OCI-LY1 (cell line): ENCODE data around the gene USH2A.

Source experiments
- H2AFZ ChIP-seq: fragments of 200-600 bp; sonication (generic), shearing (Covaris generic); 2 replicates; pipeline ENCODE4 v1.6.0; 2014; ENCODE audit warnings: antibody characterized with exemption, mild to moderate bottlenecking, low read length
- H3F3A ChIP-seq: fragments of 200-600 bp; sonication (generic), shearing (Covaris generic); 2 replicates; pipeline ENCODE4 v1.6.0; 2014; ENCODE audit warnings: mild to moderate bottlenecking, antibody characterized with exemption, low read length, moderate library complexity; ENCODE audit not compliant: insufficient read depth
- H3K27ac ChIP-seq: fragments of 200-600 bp; sonication (generic); 2 replicates; pipeline ENCODE4 v1.5.1; 2014; ENCODE audit warnings: low read length, mixed run types, mild to moderate bottlenecking, low read depth; ENCODE audit not compliant: poor library complexity, severe bottlenecking
- H3K27me3 ChIP-seq: fragments of 200-600 bp; sonication (generic); 2 replicates; pipeline ENCODE4 v1.6.0; 2014; ENCODE audit warnings: antibody characterized with exemption, mild to moderate bottlenecking, low read length, moderate library complexity; ENCODE audit not compliant: insufficient read depth
- H3K36me3 ChIP-seq: fragments of 200-600 bp; sonication (generic); 2 replicates; pipeline ENCODE4 v1.6.1; 2014; ENCODE audit warnings: mild to moderate bottlenecking, antibody characterized with exemption, low read length, moderate library complexity, mixed read lengths; ENCODE audit not compliant: insufficient read depth
- H3K4me1 ChIP-seq: fragments of 200-600 bp; sonication (generic); 2 replicates; pipeline ENCODE4 v1.5.1; 2014; ENCODE audit warnings: mild to moderate bottlenecking, low read length, moderate library complexity; ENCODE audit not compliant: insufficient read depth, severe bottlenecking
- H3K4me2 ChIP-seq: fragments of 200-600 bp; sonication (generic), shearing (Covaris generic); 2 replicates; pipeline ENCODE4 v1.6.1; 2014; ENCODE audit warnings: low read length
- H3K4me3 ChIP-seq: fragments of 200-600 bp; sonication (generic); 2 replicates; pipeline ENCODE4 v1.5.1; 2014; ENCODE audit warnings: low read length, low read depth, mild to moderate bottlenecking, mixed read lengths; ENCODE audit not compliant: poor library complexity, severe bottlenecking
- H3K79me2 ChIP-seq: fragments of 200-600 bp; shearing (Covaris generic); 2 replicates; pipeline ENCODE4 v1.6.1; 2016; ENCODE audit warnings: mixed run types, low read length, mixed read lengths; ENCODE audit not compliant: insufficient read depth
- H3K9ac ChIP-seq: fragments of 200-600 bp; sonication (generic), shearing (Covaris generic); 2 replicates; pipeline ENCODE4 v1.6.1; 2014; ENCODE audit warnings: mild to moderate bottlenecking, low read length, mixed read lengths
- H3K9me2 ChIP-seq: fragments of 200-600 bp; sonication (generic), shearing (Covaris generic); 2 replicates; pipeline ENCODE4 v1.6.1; 2014; ENCODE audit warnings: low read depth, mild to moderate bottlenecking, low read length, mixed read lengths
- H3K9me3 ChIP-seq: fragments of 200-600 bp; shearing (Covaris generic); 2 replicates; pipeline ENCODE4 v1.6.1; 2014; ENCODE audit warnings: low read length, mixed read lengths
- H4K20me1 ChIP-seq: fragments of 200-600 bp; sonication (generic), shearing (Covaris generic); 2 replicates; pipeline ENCODE4 v1.6.0; 2016; ENCODE audit warnings: mild to moderate bottlenecking, low read length; ENCODE audit not compliant: insufficient read depth
- EZH2 ChIP-seq: fragments of 200-600 bp; sonication (generic), shearing (Covaris generic); IDR thresholded peaks from 2 replicates; pipeline ENCODE4 v1.8.0; 2017; ENCODE audit warnings: borderline replicate concordance, mixed run types, mild to moderate bottlenecking, antibody characterized with exemption, low read length, moderate library complexity, mixed read lengths
- TF ChIP-seq, protein P1 (sequence below): fragments of 200-600 bp; sonication (generic), shearing (Covaris generic); IDR thresholded peaks from 2 replicates; pipeline ENCODE4 v1.5.1; 2017; ENCODE audit warnings: mild to moderate bottlenecking, antibody characterized with exemption, low read length, moderate library complexity, mixed read lengths

The USH2A gene

GRCh38 chr1:216183007-216183406 is 240.2 kb downstream of the USH2A start:
- Histone ChIP-seq H3K9ac (no peak overlapping the region), H3K27me3 (no peaks in the 10 kb centered on the region), H3K36me3 (no peaks in the 10 kb centered on the region), H2AFZ (no peak overlapping the region), H3K79me2 (no peaks in the 10 kb centered on the region), H3K4me3 (no peak overlapping the region), H3K9me3 (no peaks in the 10 kb centered on the region), H3K9me2 (no peaks in the 10 kb centered on the region), H3K27ac (no peak overlapping the region), H3K4me2 (no peak overlapping the region), H3F3A (no peaks in the 10 kb centered on the region), H3K4me1 (no peaks in the 10 kb centered on the region), H4K20me1 (no peaks in the 10 kb centered on the region)
- TF ChIP-seq EZH2, result no peak
- TF ChIP-seq, protein P1, sequence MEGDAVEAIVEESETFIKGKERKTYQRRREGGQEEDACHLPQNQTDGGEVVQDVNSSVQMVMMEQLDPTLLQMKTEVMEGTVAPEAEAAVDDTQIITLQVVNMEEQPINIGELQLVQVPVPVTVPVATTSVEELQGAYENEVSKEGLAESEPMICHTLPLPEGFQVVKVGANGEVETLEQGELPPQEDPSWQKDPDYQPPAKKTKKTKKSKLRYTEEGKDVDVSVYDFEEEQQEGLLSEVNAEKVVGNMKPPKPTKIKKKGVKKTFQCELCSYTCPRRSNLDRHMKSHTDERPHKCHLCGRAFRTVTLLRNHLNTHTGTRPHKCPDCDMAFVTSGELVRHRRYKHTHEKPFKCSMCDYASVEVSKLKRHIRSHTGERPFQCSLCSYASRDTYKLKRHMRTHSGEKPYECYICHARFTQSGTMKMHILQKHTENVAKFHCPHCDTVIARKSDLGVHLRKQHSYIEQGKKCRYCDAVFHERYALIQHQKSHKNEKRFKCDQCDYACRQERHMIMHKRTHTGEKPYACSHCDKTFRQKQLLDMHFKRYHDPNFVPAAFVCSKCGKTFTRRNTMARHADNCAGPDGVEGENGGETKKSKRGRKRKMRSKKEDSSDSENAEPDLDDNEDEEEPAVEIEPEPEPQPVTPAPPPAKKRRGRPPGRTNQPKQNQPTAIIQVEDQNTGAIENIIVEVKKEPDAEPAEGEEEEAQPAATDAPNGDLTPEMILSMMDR, result no peak

DNA sequence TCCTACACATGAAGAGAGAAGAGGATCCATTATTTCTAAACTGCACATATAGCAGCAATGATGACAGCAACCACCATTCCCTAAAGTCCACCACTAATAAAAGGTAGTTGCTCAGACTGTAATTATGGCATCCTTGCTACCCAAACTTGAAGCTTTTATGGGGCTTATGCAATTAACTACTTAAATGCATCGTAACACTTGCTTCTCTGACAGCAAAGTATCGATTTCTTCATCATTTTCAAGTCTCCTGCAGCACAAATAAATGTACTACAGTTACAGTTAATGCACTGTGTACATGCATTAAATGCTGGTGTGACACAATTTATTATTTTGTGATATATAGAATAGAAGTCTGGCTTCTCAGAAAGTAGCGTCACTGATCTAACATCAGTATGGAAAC is 241.7 kb downstream of the USH2A start:
- Histone ChIP-seq H2AFZ (no peak overlapping the region), H3K9me2 (no peaks in the 10 kb centered on the region), H3K27me3 (no peaks in the 10 kb centered on the region), H3K4me1 (no peaks in the 10 kb centered on the region), H3K9ac (no peak overlapping the region), H3F3A (no peaks in the 10 kb centered on the region), H3K36me3 (no peaks in the 10 kb centered on the region), H3K4me2 (no peak overlapping the region), H3K4me3 (no peak overlapping the region), H3K79me2 (no peaks in the 10 kb centered on the region), H4K20me1 (no peaks in the 10 kb centered on the region), H3K27ac (no peak overlapping the region), H3K9me3 (no peaks in the 10 kb centered on the region)
- TF ChIP-seq, protein P1, result no peak

DNA sequence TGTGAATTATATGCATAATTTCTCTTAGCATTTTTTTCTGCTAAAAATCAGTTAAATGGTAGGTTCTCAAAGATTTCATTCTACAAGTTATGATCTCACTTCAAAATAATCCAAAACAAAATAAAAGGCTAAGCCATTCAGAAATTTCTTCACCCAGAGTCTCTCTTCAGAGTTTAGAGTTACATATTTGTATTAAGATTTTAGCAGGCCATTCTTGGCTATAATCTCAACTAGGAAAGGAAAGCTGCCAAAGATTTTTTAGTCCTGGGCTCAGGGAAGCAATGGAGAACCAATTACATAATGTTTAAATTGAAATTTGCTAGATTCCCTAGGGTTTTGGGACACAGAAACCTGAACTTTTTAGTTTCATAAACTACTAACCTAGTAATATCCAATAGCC is 245.0 kb downstream of the USH2A start:
- Histone ChIP-seq H3K27me3 (no peaks in the 10 kb centered on the region), H3K79me2 (no peaks in the 10 kb centered on the region)

More for the DNA sequence above, 245.0 kb downstream of the USH2A start:
- no peak overlapping the region for H3K4me3 ChIP-seq
- no peaks in the 10 kb centered on the region for H4K20me1 ChIP-seq
- no peak overlapping the region for H3K27ac ChIP-seq
- no peak for TF ChIP-seq EZH2
- TF ChIP-seq, protein P1, result no peak
- H3K9me2 ChIP-seq, result no peaks in the 10 kb centered on the region
- H3K36me3 ChIP-seq, result no peaks in the 10 kb centered on the region
- H2AFZ ChIP-seq, result no peak overlapping the region
- no peaks in the 10 kb centered on the region for H3K9me3 ChIP-seq
- no peak overlapping the region for H3K4me2 ChIP-seq
- H3F3A ChIP-seq, result no peaks in the 10 kb centered on the region
- H3K9ac ChIP-seq, result no peak overlapping the region
- no peaks in the 10 kb centered on the region for H3K4me1 ChIP-seq
